Activated CD8-positive, alpha-beta memory T cell treated with anti-CD3 and anti-CD28 coated beads, Interleukin-2, amount 50 U/mL, for 1 hour (primary cell): Measurements from ENCODE around the gene LINGO1.

Source experiments
- DNase-seq: peaks from one replicate; pipeline ENCODE4 v3.0.0-alpha.2; 2020; ENCODE audit errors: extremely low read depth

The LINGO1 gene

DNA sequence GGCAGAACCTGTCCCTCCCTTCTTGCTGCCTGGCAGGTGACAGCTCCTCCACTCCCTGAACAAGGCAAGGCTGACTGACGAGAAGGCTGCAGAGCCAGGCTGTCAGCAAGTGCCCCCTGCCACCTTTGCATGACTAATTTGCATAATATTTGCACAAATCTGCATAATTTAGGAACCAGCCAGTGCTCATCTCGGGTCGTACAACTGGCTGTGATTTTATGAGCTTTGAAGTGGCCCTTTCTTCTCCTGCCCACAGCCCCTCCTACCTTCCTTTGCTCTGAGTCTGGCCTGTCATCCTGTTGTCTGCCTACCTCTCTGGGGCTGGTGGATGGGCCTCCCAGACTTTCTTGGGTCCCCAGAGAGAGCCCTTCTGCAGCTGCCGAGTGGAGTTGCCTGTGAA is 58.9 kb downstream of the LINGO1 start:
- DNase-seq, result no peak

GRCh38 chr15:77572186-77572585 is 60.5 kb downstream of the LINGO1 start:
- no peak for DNase-seq

DNA sequence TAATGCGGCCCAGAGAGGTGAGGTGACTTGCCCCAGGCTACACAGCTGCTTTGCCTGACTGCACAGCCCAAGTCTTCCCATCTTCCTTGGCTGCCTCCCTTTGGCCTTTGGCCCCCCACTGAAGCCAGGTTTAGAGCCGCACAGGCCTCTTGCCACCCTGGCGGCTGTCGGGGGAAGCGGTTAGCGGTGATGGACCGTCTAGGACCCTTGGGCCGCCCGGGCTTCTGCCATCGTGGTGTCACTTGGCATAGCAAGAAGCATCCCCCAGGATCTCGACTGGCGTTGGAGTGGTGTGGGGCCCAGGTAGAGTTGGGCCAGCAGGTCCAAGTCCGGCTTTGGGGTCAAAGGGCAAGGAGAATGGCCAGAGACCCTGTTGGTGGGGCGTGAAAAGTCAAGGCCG is 61.0 kb downstream of the LINGO1 start:
- no peak for DNase-seq

GRCh38 chr15:77571181-77571580 is 61.5 kb downstream of the LINGO1 start:
- no peak for DNase-seq

DNA sequence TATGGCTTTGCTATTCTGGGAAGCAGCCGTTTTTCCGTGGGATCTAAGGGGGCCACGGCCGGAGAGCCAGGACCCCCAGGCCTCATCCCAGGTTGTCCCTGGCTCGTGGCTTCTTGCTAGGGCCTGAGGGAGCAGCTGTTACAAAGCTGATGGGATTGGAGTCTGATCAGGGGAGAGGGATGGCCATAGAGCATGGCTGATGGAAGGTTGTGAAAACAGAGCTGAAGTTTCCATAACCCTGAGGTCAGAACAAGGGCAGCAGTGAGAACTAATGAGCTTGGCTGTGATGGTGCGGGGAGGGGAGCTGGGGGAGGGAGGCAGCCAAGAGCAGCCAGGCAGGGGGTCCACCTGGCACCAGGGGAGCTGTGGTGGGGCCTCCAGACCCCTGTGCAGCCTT is 63.0 kb downstream of the LINGO1 start:
- DNase-seq, result no peak

GRCh38 chr15:77568973-77569728 is 63.6 kb downstream of the LINGO1 start:
- no peak for DNase-seq

DNA sequence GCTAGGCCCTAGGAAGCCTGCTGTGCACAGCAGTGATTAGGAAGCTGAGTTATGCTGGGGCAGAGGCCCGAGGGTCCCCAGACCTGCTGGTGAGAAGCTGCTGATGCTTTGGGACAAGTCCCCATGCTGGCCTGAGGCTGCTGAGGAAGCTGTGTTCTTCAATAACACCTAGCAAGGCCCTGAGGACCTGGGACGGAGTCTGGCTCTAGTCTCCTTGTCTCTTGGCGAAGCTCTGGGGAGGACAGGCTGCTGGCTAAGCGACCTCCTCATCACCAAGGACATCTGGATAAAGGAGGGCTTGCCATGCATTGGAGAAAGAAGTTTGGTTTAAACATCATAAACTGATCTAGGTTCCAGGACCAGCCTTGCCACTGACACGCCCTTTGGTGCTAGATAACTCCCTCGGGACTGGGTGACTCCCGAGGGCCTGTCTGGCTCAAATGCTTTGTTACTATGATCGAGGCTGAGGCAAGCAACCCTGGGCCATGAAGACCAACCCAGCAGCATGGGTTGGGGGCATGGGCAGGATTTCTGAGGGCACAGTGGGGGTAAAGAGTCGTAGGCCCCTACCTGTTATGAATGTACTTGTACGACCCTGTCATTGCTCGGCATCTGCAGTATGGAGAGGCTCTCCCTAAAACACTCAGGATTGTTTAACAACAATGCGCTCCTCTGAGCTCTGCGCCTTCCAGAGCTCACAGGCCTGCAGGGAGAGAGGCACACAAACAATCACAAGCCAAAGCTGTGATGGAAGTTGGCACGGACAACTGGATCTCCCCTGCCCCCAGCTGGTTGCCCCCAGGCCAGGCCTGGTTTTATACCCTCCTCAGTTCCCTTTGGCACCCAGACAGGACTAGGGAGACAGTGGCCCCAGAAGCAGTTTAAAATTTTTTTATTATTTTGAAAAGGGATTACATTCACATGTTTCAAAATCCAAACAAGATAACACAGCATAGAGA is 64.4 kb downstream of the LINGO1 start:
- no peak for DNase-seq

DNA sequence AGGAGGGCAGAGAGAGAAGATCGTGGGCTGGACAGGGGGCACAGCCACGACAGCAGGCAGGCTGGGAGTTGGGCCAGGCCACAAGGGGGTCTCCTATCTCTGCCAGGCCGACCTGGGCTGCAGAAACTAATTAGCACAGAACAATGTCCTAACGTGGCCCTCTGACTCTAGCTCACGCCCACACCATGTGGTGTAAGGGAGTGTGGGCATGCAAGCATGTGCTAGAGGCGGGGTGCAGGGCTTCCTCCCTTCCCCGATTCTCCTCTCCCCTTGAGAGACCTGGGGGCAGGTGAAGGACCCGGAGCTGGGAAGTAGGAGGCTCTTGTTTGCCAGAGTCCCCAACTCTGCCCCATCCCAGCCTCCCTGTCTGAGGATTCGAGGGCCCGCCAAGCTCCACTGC is 65.5 kb downstream of the LINGO1 start:
- no peak for DNase-seq

- DNase-seq, result no peak
Measured at GRCh38 chr15:77566092-77566491, 66.6 kb downstream of the LINGO1 start.

- no peak for DNase-seq
Measured at GRCh38 chr15:77565378-77565915, 67.3 kb downstream of the LINGO1 start.

GRCh38 chr15:77564938-77565337 is 67.8 kb downstream of the LINGO1 start:
- DNase-seq, result no peak

DNA sequence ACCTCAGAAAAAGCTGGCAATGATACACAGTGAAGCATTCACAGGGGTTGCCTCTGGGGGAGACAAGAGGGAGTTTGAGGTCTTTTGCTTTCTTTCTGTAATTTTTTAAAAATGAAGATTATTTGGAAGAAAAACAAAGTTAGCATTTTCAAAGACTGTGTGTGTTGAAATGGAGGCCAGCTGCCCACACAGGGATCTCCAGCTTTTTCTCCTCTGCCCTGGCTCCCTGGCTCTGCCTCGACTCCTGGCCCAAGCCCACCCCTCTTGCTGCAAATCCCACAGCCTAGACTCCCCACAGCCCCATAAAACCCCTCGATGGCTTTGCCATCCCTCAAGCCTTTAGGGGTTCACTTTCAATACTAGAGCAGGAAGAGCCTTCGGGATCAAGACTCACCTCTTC is 68.4 kb downstream of the LINGO1 start:
- no peak for DNase-seq

- DNase-seq, result no peak
Measured at GRCh38 chr15:77563623-77564156, 69.0 kb downstream of the LINGO1 start.
